ENCODE results near the gene ATP2C1.

DNA sequence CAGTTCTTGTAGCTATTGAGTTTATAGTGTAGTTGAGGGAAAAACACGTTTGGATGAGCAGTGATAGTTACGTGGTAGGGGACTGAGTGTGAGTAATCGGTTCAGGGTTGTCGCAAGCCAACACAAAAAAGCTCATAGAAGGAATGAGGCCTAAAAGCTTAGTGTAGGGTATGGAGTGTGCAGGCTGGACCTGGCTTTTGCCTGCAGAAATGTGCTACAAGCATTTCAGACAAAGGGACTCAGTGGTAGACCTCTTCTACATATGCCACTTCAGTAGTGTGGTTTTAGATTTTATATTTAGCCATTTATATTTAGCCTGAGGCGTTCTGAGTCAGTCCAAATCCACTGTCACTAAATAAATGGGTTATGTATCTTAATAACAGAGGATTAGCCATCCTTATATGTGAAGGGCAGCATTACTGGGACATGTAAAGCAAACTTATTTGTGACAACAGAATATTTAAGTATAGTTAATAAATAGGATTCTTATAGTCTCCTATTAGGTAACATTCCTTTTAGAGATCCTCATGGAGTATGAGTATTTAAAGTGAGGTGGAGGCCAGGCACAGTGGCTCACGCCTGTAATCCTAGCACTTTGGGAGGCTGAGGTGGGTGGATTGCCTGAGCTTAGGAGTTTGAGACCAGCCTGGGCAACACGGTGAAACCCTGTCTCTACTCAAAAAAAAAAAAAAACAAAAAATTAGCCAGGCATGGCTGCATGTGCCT, 21.8 kb downstream of the ATP2C1 start:
- TF ChIP-seq, protein P1, sequence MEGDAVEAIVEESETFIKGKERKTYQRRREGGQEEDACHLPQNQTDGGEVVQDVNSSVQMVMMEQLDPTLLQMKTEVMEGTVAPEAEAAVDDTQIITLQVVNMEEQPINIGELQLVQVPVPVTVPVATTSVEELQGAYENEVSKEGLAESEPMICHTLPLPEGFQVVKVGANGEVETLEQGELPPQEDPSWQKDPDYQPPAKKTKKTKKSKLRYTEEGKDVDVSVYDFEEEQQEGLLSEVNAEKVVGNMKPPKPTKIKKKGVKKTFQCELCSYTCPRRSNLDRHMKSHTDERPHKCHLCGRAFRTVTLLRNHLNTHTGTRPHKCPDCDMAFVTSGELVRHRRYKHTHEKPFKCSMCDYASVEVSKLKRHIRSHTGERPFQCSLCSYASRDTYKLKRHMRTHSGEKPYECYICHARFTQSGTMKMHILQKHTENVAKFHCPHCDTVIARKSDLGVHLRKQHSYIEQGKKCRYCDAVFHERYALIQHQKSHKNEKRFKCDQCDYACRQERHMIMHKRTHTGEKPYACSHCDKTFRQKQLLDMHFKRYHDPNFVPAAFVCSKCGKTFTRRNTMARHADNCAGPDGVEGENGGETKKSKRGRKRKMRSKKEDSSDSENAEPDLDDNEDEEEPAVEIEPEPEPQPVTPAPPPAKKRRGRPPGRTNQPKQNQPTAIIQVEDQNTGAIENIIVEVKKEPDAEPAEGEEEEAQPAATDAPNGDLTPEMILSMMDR (IDR thresholded peaks at IDR 0.05 in 4 of 5, conservative IDR thresholded peaks at IDR 0.05 in 1 of 5) = no peak
- no peak for TF ChIP-seq POLR2A (IDR thresholded peaks at IDR 0.05)

Data from gastrocnemius medialis (tissue), 4 donors.